ENCODE results near the gene CAMK1D.

DNA sequence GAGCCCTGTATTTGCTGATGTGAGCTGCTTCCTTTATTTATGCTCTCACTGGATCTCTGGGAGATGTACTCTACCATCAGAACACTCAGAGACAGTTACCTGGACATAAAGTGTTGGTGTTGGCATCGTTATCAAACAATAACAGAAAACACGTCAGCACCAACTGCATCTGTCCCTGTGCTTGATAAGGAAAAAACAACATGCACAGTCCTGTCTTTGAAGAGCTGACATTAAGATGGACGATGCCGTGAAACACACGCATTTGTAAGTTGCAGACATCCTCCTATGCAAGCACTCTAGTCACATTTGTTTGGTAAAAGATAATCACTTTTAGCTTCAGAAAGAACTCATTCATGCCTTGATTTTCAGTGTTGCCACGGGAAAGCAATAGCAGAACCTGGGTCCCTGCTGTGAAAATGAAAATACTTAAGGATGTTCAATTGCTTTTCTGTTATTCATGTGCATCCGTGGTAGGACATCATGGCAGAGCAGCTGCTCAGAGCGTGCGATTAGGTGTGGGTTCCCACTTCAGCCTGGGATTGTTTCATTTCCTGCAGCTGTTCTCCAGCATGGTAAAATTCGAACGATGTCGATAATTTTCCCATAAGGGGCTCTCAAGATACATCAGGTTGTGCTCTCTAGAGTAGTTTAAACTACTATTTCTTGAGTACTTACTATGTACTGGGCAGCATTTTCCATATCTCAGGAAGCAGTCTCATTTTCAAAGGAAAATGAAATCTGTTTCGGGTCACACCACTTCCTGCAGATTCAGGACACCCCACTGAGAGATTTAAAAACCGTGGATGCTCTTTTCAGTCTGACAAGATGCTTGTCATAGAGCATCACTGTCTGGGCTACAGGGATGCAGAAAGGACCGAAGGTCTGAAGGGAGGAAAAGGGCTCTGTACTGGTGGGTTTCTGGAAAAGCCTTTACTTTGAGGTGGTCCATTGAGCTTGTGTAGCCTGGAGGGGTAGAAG is 248.7 kb downstream of the CAMK1D start:
- TF ChIP-seq EZH2 (IDR thresholded peaks at IDR 0.05; ENCODE audit: borderline replicate concordance, low read length) = no peak
- TF ChIP-seq, protein P1, sequence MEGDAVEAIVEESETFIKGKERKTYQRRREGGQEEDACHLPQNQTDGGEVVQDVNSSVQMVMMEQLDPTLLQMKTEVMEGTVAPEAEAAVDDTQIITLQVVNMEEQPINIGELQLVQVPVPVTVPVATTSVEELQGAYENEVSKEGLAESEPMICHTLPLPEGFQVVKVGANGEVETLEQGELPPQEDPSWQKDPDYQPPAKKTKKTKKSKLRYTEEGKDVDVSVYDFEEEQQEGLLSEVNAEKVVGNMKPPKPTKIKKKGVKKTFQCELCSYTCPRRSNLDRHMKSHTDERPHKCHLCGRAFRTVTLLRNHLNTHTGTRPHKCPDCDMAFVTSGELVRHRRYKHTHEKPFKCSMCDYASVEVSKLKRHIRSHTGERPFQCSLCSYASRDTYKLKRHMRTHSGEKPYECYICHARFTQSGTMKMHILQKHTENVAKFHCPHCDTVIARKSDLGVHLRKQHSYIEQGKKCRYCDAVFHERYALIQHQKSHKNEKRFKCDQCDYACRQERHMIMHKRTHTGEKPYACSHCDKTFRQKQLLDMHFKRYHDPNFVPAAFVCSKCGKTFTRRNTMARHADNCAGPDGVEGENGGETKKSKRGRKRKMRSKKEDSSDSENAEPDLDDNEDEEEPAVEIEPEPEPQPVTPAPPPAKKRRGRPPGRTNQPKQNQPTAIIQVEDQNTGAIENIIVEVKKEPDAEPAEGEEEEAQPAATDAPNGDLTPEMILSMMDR (IDR thresholded peaks at IDR 0.05; ENCODE audit: low read length) = no peak
